SK-N-SH treated with all-trans-retinoic acid at 6 μM for 48 hours (cell line): ENCODE measurements around the gene SLC16A6.

Source experiments
- ARNTL ChIP-seq: fragments of 450-650 bp; formaldehyde crosslinking; IDR thresholded peaks from 2 replicates; pipeline ENCODE4 v1.5.0; 2020; ENCODE audit warnings: low read depth, mild to moderate bottlenecking, moderate library complexity, borderline replicate concordance
- CSDC2 ChIP-seq: fragments of 250-450 bp; sonication (Bioruptor Pico); IDR thresholded peaks from 2 replicates; pipeline ENCODE4 v1.5.0; 2020; ENCODE audit warnings: mild to moderate bottlenecking, moderate library complexity
- OSR1 ChIP-seq: fragments of 250-450 bp; sonication (Bioruptor Pico); IDR thresholded peaks from 2 replicates; pipeline ENCODE4 v1.8.0; 2022; ENCODE audit warnings: moderate library complexity, mild to moderate bottlenecking, inconsistent platforms
- PATZ1 ChIP-seq: fragments of 250-450 bp; sonication (Bioruptor Pico); IDR thresholded peaks from 2 replicates; pipeline ENCODE4 v1.8.0; 2020; ENCODE audit warnings: mild to moderate bottlenecking, moderate library complexity, borderline replicate concordance
- POU6F1 ChIP-seq: fragments of 250-450 bp; sonication (Bioruptor Pico); IDR thresholded peaks from 2 replicates; pipeline ENCODE4 v1.8.0; 2021; ENCODE audit warnings: low read depth, mild to moderate bottlenecking, moderate library complexity, borderline replicate concordance
- RARB ChIP-seq: fragments of 250-450 bp; sonication (Bioruptor Pico); IDR thresholded peaks from 2 replicates; pipeline ENCODE4 v1.8.0; 2021; ENCODE audit warnings: mild to moderate bottlenecking, moderate library complexity
- TOX ChIP-seq: fragments of 250-450 bp; sonication (Bioruptor Pico); IDR thresholded peaks from 2 replicates; pipeline ENCODE4 v1.8.0; 2021; ENCODE audit warnings: mild to moderate bottlenecking, moderate library complexity, borderline replicate concordance
- TSHZ2 ChIP-seq: fragments of 250-450 bp; sonication (Bioruptor Pico); IDR thresholded peaks from 2 replicates; pipeline ENCODE4 v1.5.0; 2020; ENCODE audit warnings: mild to moderate bottlenecking, moderate library complexity
- ZFP3 ChIP-seq: fragments of 250-450 bp; sonication (Bioruptor Pico); IDR thresholded peaks from 2 replicates; pipeline ENCODE4 v1.5.0; 2020; ENCODE audit warnings: mild to moderate bottlenecking, moderate library complexity
- ZNF565 ChIP-seq: fragments of 450-650 bp; formaldehyde crosslinking; conservative IDR thresholded peaks from 2 replicates; pipeline ENCODE4 v1.5.0; 2020; ENCODE audit warnings: low read depth, mild to moderate bottlenecking, moderate library complexity

GRCh38 chr17:68277807-68278206 is 13.1 kb downstream of the SLC16A6 start:
- TF ChIP-seq ZNF565 (CRISPR knock-in tag) = no peak
- no peak for TF ChIP-seq ARNTL (CRISPR knock-in tag)
- no peak for TF ChIP-seq ZFP3 (CRISPR knock-in tag)
- TF ChIP-seq PATZ1 (CRISPR knock-in tag) = no peak
- TF ChIP-seq TOX (CRISPR knock-in tag) = no peak
- TF ChIP-seq CSDC2 (CRISPR knock-in tag) = no peak
- no peak for TF ChIP-seq OSR1
- TF ChIP-seq RARB (CRISPR knock-in tag) = no peak
- no peak for TF ChIP-seq TSHZ2 (CRISPR knock-in tag)
- TF ChIP-seq POU6F1 (CRISPR knock-in tag) = no peak
